ENCODE measurements around the gene ZFP1. TPM values are rescaled to one million over a fixed set of nuclear protein-coding genes. Genes with fewer than 3 reads are reported as not detected.
A peak's percentile ranks its signal among the peaks of the same experiment; 100 is the strongest.
"Not testable (repeated sequence)": the region's sequence is repeated elsewhere in the genome, so short reads cannot be mapped to it uniquely, and the experiment has no call there.

Gene ZFP1
- total RNA-seq, 2 donors from 2014 or later = 5.9 to 6.8 TPM

- intact Hi-C loops (cut with DNase I) = loop anchor here in 1 of 2 donors (5.0 kb wide), 1 partner anchor 191 kb away; no protein-coding TSS in a partner anchor
- ATAC-seq (no peak), DNase-seq (no peak)
These were observed 47.8 kb downstream of the ZFP1 start for GRCh38 chr16:75195811-75196790.

GRCh38 chr16:75196836-75197235 lies 48.5 kb downstream of the ZFP1 start:
- ATAC-seq (no peak), DNase-seq (no peak)
- intact Hi-C loops (cut with DNase I) = loop anchor here in 1 of 2 donors (5.0 kb wide), 1 partner anchor 190 kb away; no protein-coding TSS in a partner anchor

- ATAC-seq = no peak
- intact Hi-C loops (cut with DNase I) = loop anchor here in 1 of 2 donors (5.0 kb wide), 1 partner anchor 190 kb away; no protein-coding TSS in a partner anchor
- DNase-seq = no peak
These were observed 49.3 kb downstream of the ZFP1 start for GRCh38 chr16:75197522-75198134.

- ATAC-seq = peak in 1 of 2 donors; percentile 47
- intact Hi-C loops (cut with DNase I) = loop anchor here in 1 of 2 donors (5.0 kb wide), 1 partner anchor 189 kb away; no protein-coding TSS in a partner anchor
- DNase-seq = no peak
These were observed 49.8 kb downstream of the ZFP1 start for GRCh38 chr16:75198135-75198600.

- intact Hi-C loops (cut with DNase I) = loop anchor here in 1 of 2 donors (10.0 kb wide), 1 partner anchor 203 kb away; no protein-coding TSS in a partner anchor
- DNase-seq = peak; percentile 12
- ATAC-seq = no peak
These were observed 53.8 kb downstream of the ZFP1 start for GRCh38 chr16:75202069-75202590.

GRCh38 chr16:75203096-75203495 lies 54.8 kb downstream of the ZFP1 start:
- DNase-seq (peak; percentile 14), ATAC-seq (no peak)
- intact Hi-C loops (cut with DNase I) = loop anchor here in 1 of 2 donors (10.0 kb wide), 1 partner anchor 202 kb away; no protein-coding TSS in a partner anchor

GRCh38 chr16:75203667-75204409 lies 55.5 kb downstream of the ZFP1 start:
- ATAC-seq = no peak
- peak; percentile 8 for DNase-seq
- intact Hi-C loops (cut with DNase I) = loop anchor here in 1 of 2 donors (10.0 kb wide), 1 partner anchor 201 kb away; no protein-coding TSS in a partner anchor

- intact Hi-C loops (cut with DNase I) = loop anchor here in 1 of 2 donors (10.0 kb wide), 1 partner anchor 200 kb away; no protein-coding TSS in a partner anchor
- peak; percentile 2 for DNase-seq
- ATAC-seq = no peak
These were observed 56.1 kb downstream of the ZFP1 start for GRCh38 chr16:75204410-75204758.

GRCh38 chr16:75204905-75205304 lies 56.6 kb downstream of the ZFP1 start:
- intact Hi-C loops (cut with DNase I) = loop anchor here in 1 of 2 donors (10.0 kb wide), 1 partner anchor 200 kb away; no protein-coding TSS in a partner anchor
- ATAC-seq, DNase-seq: not testable (repeated sequence)

GRCh38 chr16:75205438-75205837 lies 57.1 kb downstream of the ZFP1 start:
- intact Hi-C loops (cut with DNase I) = loop anchor here in 1 of 2 donors (10.0 kb wide), 1 partner anchor 199 kb away; no protein-coding TSS in a partner anchor
- not testable (repeated sequence) for ATAC-seq
- DNase-seq = peak; percentile 1

- intact Hi-C loops (cut with DNase I) = loop anchor here in 1 of 2 donors (2.0 to 10.0 kb wide), 2 partner anchors 19 to 199 kb away; no protein-coding TSS in a partner anchor
- ATAC-seq = peak; percentile 16 to 42
- DNase-seq = peak; percentile 15
These were observed 57.8 kb downstream of the ZFP1 start for GRCh38 chr16:75205961-75206748.

GRCh38 chr16:75206749-75207451 lies 58.6 kb downstream of the ZFP1 start, which contains the start of gene CTRB2:
TSS of gene CTRB2 (minus strand) at chr16:75207161. CDS start at chr16:75207141, 20 bp downstream.
- peak; percentile 50 for ATAC-seq
- intact Hi-C loops (cut with DNase I) = loop anchor here in 1 of 2 donors (2.0 to 10.0 kb wide), 2 partner anchors 18 to 198 kb away; no protein-coding TSS in a partner anchor
- peak; percentile 18 for DNase-seq

GRCh38 chr16:75207831-75208230 lies 59.5 kb downstream of the ZFP1 start:
- DNase-seq (peak; percentile 17), ATAC-seq (no peak)
- intact Hi-C loops (cut with DNase I) = loop anchor here in 1 of 2 donors (2.0 to 10.0 kb wide), 2 partner anchors 17 to 197 kb away; no protein-coding TSS in a partner anchor

GRCh38 chr16:75208242-75208825 lies 60.0 kb downstream of the ZFP1 start:
- intact Hi-C loops (cut with DNase I) = loop anchor here in 1 of 2 donors (10.0 kb wide), 1 partner anchor 196 kb away; no protein-coding TSS in a partner anchor
- DNase-seq = peak; percentile 14
- ATAC-seq = no peak

GRCh38 chr16:75208861-75209505 lies 60.7 kb downstream of the ZFP1 start:
- ATAC-seq (no peak), DNase-seq (peak; percentile 15)
- intact Hi-C loops (cut with DNase I) = loop anchor here in 1 of 2 donors (10.0 kb wide), 1 partner anchor 196 kb away; no protein-coding TSS in a partner anchor

All from left cardiac atrium (tissue), 4 donors.